ENCODE data around the gene IFT81. TPM values are rescaled to one million over a fixed set of nuclear protein-coding genes. Genes with fewer than 3 reads are reported as not detected.

The IFT81 gene
- total RNA-seq, 1 experiment from 2014 or later: 10.5 TPM

- ATAC-seq (no peak), DNase-seq (ENCODE audit: low spot score) (no peak)
- H3K27me3 Mint-ChIP-seq (ENCODE audit: low read depth): no peaks in the 10 kb centered on the region
- H3K4me3 Mint-ChIP-seq: no peak overlapping the region
- CTCF ChIA-PET: interaction anchor here (1.1 kb wide), 1 partner anchor 22 kb away, joined by 3 read pairs; no protein-coding TSS in a partner anchor
- no peaks in the 10 kb centered on the region for H3K36me3 Mint-ChIP-seq
- H3K4me1 Mint-ChIP-seq: 0 out of 2 replicates have a peak, but pooled peaks cover 2% of the 10 kb centered on the region
- no peak for TF ChIP-seq TP53 (CRISPR knock-in tag; IDR thresholded peaks at IDR 0.05)
- no peak for TF ChIP-seq AFF4 (CRISPR knock-in tag; IDR thresholded peaks at IDR 0.05; ENCODE audit: borderline replicate concordance)
- TF ChIP-seq FOXK1 (CRISPR knock-in tag; IDR thresholded peaks at IDR 0.05): no peak
- no peak for TF ChIP-seq RORB (CRISPR knock-in tag; IDR thresholded peaks at IDR 0.05)
- no peak for TF ChIP-seq EMX1 (CRISPR knock-in tag; IDR thresholded peaks at IDR 0.05)
- no peak for TF ChIP-seq FOXJ3 (CRISPR knock-in tag; IDR thresholded peaks at IDR 0.05; ENCODE audit: borderline replicate concordance)
- TF ChIP-seq CREM (CRISPR knock-in tag; IDR thresholded peaks at IDR 0.05): no peak
- no peak for TF ChIP-seq NFYB (CRISPR knock-in tag; conservative IDR thresholded peaks at IDR 0.05; ENCODE audit: low read depth)
- no peak for TF ChIP-seq ZBTB21 (CRISPR knock-in tag; IDR thresholded peaks at IDR 0.05; ENCODE audit: borderline replicate concordance)
- TF ChIP-seq, protein P1, sequence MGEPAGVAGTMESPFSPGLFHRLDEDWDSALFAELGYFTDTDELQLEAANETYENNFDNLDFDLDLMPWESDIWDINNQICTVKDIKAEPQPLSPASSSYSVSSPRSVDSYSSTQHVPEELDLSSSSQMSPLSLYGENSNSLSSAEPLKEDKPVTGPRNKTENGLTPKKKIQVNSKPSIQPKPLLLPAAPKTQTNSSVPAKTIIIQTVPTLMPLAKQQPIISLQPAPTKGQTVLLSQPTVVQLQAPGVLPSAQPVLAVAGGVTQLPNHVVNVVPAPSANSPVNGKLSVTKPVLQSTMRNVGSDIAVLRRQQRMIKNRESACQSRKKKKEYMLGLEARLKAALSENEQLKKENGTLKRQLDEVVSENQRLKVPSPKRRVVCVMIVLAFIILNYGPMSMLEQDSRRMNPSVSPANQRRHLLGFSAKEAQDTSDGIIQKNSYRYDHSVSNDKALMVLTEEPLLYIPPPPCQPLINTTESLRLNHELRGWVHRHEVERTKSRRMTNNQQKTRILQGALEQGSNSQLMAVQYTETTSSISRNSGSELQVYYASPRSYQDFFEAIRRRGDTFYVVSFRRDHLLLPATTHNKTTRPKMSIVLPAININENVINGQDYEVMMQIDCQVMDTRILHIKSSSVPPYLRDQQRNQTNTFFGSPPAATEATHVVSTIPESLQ (CRISPR knock-in tag; IDR thresholded peaks at IDR 0.05): no peak
- TF ChIP-seq, protein P2, sequence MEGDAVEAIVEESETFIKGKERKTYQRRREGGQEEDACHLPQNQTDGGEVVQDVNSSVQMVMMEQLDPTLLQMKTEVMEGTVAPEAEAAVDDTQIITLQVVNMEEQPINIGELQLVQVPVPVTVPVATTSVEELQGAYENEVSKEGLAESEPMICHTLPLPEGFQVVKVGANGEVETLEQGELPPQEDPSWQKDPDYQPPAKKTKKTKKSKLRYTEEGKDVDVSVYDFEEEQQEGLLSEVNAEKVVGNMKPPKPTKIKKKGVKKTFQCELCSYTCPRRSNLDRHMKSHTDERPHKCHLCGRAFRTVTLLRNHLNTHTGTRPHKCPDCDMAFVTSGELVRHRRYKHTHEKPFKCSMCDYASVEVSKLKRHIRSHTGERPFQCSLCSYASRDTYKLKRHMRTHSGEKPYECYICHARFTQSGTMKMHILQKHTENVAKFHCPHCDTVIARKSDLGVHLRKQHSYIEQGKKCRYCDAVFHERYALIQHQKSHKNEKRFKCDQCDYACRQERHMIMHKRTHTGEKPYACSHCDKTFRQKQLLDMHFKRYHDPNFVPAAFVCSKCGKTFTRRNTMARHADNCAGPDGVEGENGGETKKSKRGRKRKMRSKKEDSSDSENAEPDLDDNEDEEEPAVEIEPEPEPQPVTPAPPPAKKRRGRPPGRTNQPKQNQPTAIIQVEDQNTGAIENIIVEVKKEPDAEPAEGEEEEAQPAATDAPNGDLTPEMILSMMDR (IDR thresholded peaks at IDR 0.05): no peak
- TF ChIP-seq RELA (CRISPR knock-in tag; IDR thresholded peaks at IDR 0.05; ENCODE audit: borderline replicate concordance): no peak
- no peak for TF ChIP-seq ZNF138 (CRISPR knock-in tag; conservative IDR thresholded peaks at IDR 0.05)
- TF ChIP-seq ZNF232 (CRISPR knock-in tag; IDR thresholded peaks at IDR 0.05): no peak
- no peak for TF ChIP-seq GTF2I (CRISPR knock-in tag; conservative IDR thresholded peaks at IDR 0.05)
- TF ChIP-seq CREB1 (CRISPR knock-in tag; IDR thresholded peaks at IDR 0.05): no peak
- TF ChIP-seq, protein P3, sequence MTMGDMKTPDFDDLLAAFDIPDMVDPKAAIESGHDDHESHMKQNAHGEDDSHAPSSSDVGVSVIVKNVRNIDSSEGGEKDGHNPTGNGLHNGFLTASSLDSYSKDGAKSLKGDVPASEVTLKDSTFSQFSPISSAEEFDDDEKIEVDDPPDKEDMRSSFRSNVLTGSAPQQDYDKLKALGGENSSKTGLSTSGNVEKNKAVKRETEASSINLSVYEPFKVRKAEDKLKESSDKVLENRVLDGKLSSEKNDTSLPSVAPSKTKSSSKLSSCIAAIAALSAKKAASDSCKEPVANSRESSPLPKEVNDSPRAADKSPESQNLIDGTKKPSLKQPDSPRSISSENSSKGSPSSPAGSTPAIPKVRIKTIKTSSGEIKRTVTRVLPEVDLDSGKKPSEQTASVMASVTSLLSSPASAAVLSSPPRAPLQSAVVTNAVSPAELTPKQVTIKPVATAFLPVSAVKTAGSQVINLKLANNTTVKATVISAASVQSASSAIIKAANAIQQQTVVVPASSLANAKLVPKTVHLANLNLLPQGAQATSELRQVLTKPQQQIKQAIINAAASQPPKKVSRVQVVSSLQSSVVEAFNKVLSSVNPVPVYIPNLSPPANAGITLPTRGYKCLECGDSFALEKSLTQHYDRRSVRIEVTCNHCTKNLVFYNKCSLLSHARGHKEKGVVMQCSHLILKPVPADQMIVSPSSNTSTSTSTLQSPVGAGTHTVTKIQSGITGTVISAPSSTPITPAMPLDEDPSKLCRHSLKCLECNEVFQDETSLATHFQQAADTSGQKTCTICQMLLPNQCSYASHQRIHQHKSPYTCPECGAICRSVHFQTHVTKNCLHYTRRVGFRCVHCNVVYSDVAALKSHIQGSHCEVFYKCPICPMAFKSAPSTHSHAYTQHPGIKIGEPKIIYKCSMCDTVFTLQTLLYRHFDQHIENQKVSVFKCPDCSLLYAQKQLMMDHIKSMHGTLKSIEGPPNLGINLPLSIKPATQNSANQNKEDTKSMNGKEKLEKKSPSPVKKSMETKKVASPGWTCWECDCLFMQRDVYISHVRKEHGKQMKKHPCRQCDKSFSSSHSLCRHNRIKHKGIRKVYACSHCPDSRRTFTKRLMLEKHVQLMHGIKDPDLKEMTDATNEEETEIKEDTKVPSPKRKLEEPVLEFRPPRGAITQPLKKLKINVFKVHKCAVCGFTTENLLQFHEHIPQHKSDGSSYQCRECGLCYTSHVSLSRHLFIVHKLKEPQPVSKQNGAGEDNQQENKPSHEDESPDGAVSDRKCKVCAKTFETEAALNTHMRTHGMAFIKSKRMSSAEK (CRISPR knock-in tag; IDR thresholded peaks at IDR 0.05; ENCODE audit: borderline replicate concordance): no peak
- TF ChIP-seq, protein P4, sequence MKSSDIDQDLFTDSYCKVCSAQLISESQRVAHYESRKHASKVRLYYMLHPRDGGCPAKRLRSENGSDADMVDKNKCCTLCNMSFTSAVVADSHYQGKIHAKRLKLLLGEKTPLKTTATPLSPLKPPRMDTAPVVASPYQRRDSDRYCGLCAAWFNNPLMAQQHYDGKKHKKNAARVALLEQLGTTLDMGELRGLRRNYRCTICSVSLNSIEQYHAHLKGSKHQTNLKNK (CRISPR knock-in tag; IDR thresholded peaks at IDR 0.05): no peak
- POLR2A ChIA-PET: interaction anchor here (0.6 kb wide), 1 partner anchor 107 kb away, joined by 3 read pairs; no protein-coding TSS in a partner anchor
- no peak overlapping the region for H3K27ac Mint-ChIP-seq
- H3K9me3 Mint-ChIP-seq: no peaks in the 10 kb centered on the region
These were observed 98.3 kb downstream of the IFT81 start for GRCh38 chr12:110222433-110222832.
